ENCODE data around the gene MICAL3.

The MICAL3 gene

DNA sequence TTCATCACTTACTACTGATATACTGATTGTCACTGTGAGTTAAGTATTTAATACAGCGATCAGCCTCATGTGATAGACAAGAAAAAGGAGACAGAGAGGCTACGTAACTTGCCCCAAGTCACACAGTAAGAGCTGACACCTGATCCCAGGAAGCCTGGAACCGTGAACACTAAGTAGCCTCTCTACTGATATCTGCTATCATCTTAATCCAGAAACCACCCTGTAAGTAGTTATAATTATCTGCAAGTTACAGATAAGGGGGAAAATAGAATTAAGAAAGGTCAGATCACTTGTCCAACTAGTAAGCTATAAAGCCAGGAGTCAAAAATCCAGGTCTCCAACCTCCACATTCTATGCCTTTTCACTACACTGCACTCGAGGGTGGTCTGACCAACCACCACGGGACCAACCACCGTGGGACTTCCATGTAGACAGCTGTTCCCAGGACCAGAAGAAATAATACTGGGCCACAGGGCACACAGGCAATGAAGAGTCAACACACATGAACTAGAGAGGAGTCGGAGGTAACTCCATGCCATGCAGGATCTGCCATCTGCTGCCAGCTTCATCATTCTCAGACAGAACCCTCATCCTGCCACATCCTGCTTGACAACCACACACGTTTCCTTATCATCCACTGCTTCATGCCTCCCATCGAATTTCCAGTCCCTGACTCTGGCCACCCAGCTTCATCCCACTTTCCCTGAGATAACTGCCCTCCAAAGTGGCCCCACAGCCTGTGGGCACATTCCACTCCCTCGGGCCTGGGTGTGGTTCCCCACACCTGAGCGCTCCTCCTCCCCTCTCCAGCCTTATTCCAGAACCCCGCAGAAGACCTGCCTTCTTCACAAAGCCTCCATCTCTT is 58.6 kb downstream of the MICAL3 start:
- ChIA-PET CTCF (interaction anchor here (1.1 kb wide), 1 partner anchor 110 kb away, joined by 4 read pairs; no protein-coding TSS in a partner anchor), POLR2A (no interaction called here)
- DNase-seq (ENCODE audit: extremely low spot score): no peak
- no peak for TF ChIP-seq BHLHE40 (IDR thresholded peaks at IDR 0.05; ENCODE audit: borderline replicate concordance)
- TF ChIP-seq CTBP1 (IDR thresholded peaks at IDR 0.05; ENCODE audit: borderline replicate concordance): no peak
- no peak for TF ChIP-seq ZNF384 (IDR thresholded peaks at IDR 0.05)
- no peak for TF ChIP-seq ELF4 (IDR thresholded peaks at IDR 0.05)
- TF ChIP-seq NFRKB (IDR thresholded peaks at IDR 0.05): no peak
- TF ChIP-seq TARDBP (IDR thresholded peaks at IDR 0.05): no peak
- no peak for TF ChIP-seq SUZ12 (IDR thresholded peaks at IDR 0.05)
- TF ChIP-seq SP1 (IDR thresholded peaks at IDR 0.05): no peak
- no peak for TF ChIP-seq FOXM1 (IDR thresholded peaks at IDR 0.05; ENCODE audit: borderline replicate concordance)
- TF ChIP-seq FOXA1 (IDR thresholded peaks at IDR 0.05): no peak
- TF ChIP-seq HDGF (IDR thresholded peaks at IDR 0.05; ENCODE audit: borderline replicate concordance): no peak
- no peak for TF ChIP-seq FOXK2 (IDR thresholded peaks at IDR 0.05)
- TF ChIP-seq, protein P1, sequence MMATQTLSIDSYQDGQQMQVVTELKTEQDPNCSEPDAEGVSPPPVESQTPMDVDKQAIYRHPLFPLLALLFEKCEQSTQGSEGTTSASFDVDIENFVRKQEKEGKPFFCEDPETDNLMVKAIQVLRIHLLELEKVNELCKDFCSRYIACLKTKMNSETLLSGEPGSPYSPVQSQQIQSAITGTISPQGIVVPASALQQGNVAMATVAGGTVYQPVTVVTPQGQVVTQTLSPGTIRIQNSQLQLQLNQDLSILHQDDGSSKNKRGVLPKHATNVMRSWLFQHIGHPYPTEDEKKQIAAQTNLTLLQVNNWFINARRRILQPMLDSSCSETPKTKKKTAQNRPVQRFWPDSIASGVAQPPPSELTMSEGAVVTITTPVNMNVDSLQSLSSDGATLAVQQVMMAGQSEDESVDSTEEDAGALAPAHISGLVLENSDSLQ (IDR thresholded peaks at IDR 0.05): no peak
- no peak for TF ChIP-seq ARNT (IDR thresholded peaks at IDR 0.05)
- no peak for TF ChIP-seq L3MBTL2 (conservative IDR thresholded peaks at IDR 0.05)

DNA sequence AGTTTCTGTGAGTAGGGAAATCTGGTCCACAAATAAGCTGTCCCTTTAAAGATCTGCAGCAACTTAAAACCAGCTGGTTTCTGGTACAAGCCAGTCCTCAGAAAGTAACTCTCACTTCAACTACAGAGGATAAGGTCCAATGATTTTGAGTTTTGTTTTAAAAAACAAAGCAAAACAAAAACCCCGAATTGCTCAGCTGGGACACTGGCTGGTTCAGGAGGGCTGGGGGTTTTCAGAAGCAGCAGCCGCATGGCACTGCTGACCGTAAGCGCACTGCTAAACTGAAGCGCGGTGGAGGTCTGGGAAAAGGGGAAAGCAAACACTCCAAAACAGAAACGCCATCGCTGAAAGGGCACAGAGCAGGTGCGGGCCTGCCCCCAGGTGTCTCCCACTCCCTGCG is 59.7 kb downstream of the MICAL3 start:
- TF ChIP-seq HDGF (IDR thresholded peaks at IDR 0.05; ENCODE audit: borderline replicate concordance) (no peak), FOXA1 (IDR thresholded peaks at IDR 0.05) (no peak), SUZ12 (IDR thresholded peaks at IDR 0.05) (no peak), ELF4 (IDR thresholded peaks at IDR 0.05) (no peak), FOXM1 (IDR thresholded peaks at IDR 0.05; ENCODE audit: borderline replicate concordance) (no peak), ARNT (IDR thresholded peaks at IDR 0.05) (no peak), TARDBP (IDR thresholded peaks at IDR 0.05) (no peak), FOXK2 (IDR thresholded peaks at IDR 0.05) (no peak), SP1 (IDR thresholded peaks at IDR 0.05) (no peak), ZNF384 (IDR thresholded peaks at IDR 0.05) (no peak), CTBP1 (IDR thresholded peaks at IDR 0.05; ENCODE audit: borderline replicate concordance) (no peak)
- ChIA-PET CTCF (no interaction called here), POLR2A (no interaction called here)
- no peak for DNase-seq (ENCODE audit: extremely low spot score)

DNA sequence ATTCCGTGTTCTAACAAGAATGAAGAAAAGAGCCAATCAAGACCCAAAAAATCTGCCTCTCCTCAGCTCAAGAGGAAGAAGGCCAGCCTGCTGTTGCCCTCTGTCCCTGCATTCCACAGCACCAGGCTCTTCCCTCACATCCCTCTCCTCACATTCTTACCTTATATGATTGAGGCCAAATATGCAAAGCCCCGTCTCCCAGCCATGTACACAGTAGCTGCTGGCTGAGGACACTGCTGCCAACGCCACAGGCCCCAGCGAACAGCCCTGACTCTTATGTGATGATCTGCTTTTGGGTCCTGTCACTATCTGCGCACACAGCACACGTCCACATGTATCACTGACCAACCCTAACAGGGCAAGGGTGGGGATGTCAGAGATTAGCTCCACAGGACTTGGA is 60.2 kb downstream of the MICAL3 start:
- CTCF ChIA-PET: no interaction called here

GRCh38 chr22:17963015-17963414 is 61.3 kb downstream of the MICAL3 start:
- CTCF ChIA-PET: no interaction called here
- TF ChIP-seq SUZ12 (IDR thresholded peaks at IDR 0.05) (no peak), L3MBTL2 (conservative IDR thresholded peaks at IDR 0.05) (no peak), HDGF (IDR thresholded peaks at IDR 0.05; ENCODE audit: borderline replicate concordance) (no peak), NFRKB (IDR thresholded peaks at IDR 0.05) (no peak), TARDBP (IDR thresholded peaks at IDR 0.05) (no peak), SP1 (IDR thresholded peaks at IDR 0.05) (no peak), LEF1 (IDR thresholded peaks at IDR 0.05; ENCODE audit: borderline replicate concordance) (no peak), ELF4 (IDR thresholded peaks at IDR 0.05) (no peak)

More for the DNA sequence above, 60.2 kb downstream of the MICAL3 start:
- POLR2A ChIA-PET: no interaction called here
- TF ChIP-seq BHLHE40 (IDR thresholded peaks at IDR 0.05; ENCODE audit: borderline replicate concordance) (no peak), HDGF (IDR thresholded peaks at IDR 0.05; ENCODE audit: borderline replicate concordance) (no peak), LEF1 (IDR thresholded peaks at IDR 0.05; ENCODE audit: borderline replicate concordance) (no peak)
- no peak for DNase-seq (ENCODE audit: extremely low spot score)

DNA sequence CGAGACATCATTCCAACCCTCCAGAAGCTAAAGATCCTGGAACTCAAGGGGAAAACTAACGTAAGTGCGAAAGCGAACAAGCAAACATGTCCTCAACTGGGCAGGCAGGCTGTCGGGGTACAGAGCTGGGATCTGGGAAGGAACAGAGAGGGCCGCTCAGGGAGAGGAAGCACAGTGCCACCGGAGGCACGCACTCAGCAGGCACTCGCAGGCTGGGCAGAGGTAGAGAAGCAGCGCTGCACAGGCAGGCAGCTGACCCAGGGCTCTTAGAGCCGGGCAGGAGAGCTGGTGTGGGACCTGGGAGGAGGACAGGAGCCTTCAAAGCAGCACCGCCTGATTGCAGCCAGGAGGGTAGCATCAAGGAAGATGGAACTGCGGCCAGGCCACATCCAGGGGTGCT is 62.2 kb downstream of the MICAL3 start:
- POLR2A ChIA-PET: no interaction called here
- CTCF ChIA-PET: no interaction called here
- no peak for TF ChIP-seq ARNT (IDR thresholded peaks at IDR 0.05)
- no peak for TF ChIP-seq BHLHE40 (IDR thresholded peaks at IDR 0.05; ENCODE audit: borderline replicate concordance)
- no peak for TF ChIP-seq ZNF384 (IDR thresholded peaks at IDR 0.05)
- TF ChIP-seq SUZ12 (IDR thresholded peaks at IDR 0.05): no peak
- no peak for TF ChIP-seq TARDBP (IDR thresholded peaks at IDR 0.05)
- TF ChIP-seq ELF4 (IDR thresholded peaks at IDR 0.05): no peak
- no peak for TF ChIP-seq NFRKB (IDR thresholded peaks at IDR 0.05)
- no peak for TF ChIP-seq L3MBTL2 (conservative IDR thresholded peaks at IDR 0.05)
- TF ChIP-seq LEF1 (IDR thresholded peaks at IDR 0.05; ENCODE audit: borderline replicate concordance): no peak
- no peak for TF ChIP-seq CTBP1 (IDR thresholded peaks at IDR 0.05; ENCODE audit: borderline replicate concordance)
- TF ChIP-seq, protein P1 (IDR thresholded peaks at IDR 0.05): no peak
- DNase-seq (ENCODE audit: extremely low spot score): no peak

More at GRCh38 chr22:17963015-17963414, 61.3 kb downstream of the MICAL3 start:
- POLR2A ChIA-PET: no interaction called here
- no peak for DNase-seq (ENCODE audit: extremely low spot score)

DNA sequence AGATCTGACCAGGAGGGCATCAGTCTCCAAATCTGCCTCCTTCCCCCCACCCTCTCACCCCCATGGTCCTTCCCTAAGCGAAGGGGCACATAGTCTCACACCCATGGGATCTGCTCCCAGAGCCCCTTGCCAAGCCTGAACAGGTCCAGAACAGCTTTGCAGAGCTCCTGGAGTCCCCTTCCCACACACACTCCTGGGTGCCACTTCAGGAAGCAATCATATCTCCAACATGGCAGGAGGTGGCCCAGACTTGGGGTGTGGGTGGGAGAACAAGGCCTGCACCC is 63.0 kb downstream of the MICAL3 start:
- DNase-seq (ENCODE audit: extremely low spot score): no peak
- CTCF ChIA-PET: no interaction called here
- TF ChIP-seq, protein P1 (IDR thresholded peaks at IDR 0.05): no peak
- TF ChIP-seq FOXK2 (IDR thresholded peaks at IDR 0.05) (no peak), BHLHE40 (IDR thresholded peaks at IDR 0.05; ENCODE audit: borderline replicate concordance) (no peak), HDGF (IDR thresholded peaks at IDR 0.05; ENCODE audit: borderline replicate concordance) (no peak), ELF4 (IDR thresholded peaks at IDR 0.05) (no peak), FOXA1 (IDR thresholded peaks at IDR 0.05) (no peak), L3MBTL2 (conservative IDR thresholded peaks at IDR 0.05) (no peak), FOXM1 (IDR thresholded peaks at IDR 0.05; ENCODE audit: borderline replicate concordance) (no peak), LEF1 (IDR thresholded peaks at IDR 0.05; ENCODE audit: borderline replicate concordance) (no peak), NFRKB (IDR thresholded peaks at IDR 0.05) (no peak), TARDBP (IDR thresholded peaks at IDR 0.05) (no peak), SP1 (IDR thresholded peaks at IDR 0.05) (no peak), CTBP1 (IDR thresholded peaks at IDR 0.05; ENCODE audit: borderline replicate concordance) (no peak), SUZ12 (IDR thresholded peaks at IDR 0.05) (no peak), ARNT (IDR thresholded peaks at IDR 0.05) (no peak), ZNF384 (IDR thresholded peaks at IDR 0.05) (no peak)
- POLR2A ChIA-PET: no interaction called here
